Hematopoietic multipotent progenitor cell treated with erythropoietin and hydrocortisone succinate and interleukin-3 and kit ligand, for 17 days (in vitro differentiated cells): ENCODE measurements around the gene P2RX6.
"Not testable (repeated sequence)": the region's sequence is repeated elsewhere in the genome, so short reads cannot be mapped to it uniquely, and the experiment has no call there.

Experiments used
- DNase-seq: peaks from one replicate; pipeline ENCODE4 v3.0.0-alpha.2; 2015; ENCODE audit warnings: low spot score

Gene P2RX6

DNA sequence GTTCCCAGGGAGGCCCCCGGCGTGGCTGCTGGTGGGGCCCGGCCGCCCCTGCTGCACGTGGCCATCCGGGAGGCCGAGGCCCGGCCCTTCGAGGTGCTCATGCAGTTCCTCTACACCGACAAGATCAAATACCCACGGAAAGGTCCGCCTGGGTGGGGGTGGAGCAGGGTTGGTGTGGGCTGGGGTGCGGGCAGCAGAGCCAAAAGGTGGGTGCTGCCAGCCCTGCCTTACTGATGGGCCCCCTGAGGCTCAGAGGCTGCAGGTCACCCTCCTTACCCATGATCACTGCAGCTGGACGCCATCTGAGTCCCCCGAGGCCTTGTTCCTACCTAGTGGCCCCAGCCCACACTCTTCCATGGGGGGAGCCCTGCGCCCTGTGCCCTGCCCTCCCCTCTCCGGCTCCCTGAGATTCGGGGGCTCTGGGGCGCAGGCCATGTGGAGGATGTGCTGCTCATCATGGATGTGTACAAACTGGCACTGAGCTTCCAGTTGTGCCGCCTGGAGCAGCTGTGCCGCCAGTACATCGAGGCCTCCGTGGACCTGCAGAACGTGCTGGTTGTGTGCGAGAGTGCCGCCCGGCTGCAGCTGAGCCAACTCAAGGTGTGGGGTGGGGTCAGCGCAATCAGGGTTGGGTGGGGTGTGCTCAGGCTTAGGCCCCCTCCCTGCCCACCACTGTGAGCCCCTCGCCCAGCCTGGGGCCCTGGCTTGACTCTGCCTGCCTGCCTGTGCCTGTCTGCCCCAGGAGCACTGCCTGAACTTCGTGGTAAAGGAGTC lies 20.6 kb upstream of the P2RX6 start:
- no peak for DNase-seq

DNA sequence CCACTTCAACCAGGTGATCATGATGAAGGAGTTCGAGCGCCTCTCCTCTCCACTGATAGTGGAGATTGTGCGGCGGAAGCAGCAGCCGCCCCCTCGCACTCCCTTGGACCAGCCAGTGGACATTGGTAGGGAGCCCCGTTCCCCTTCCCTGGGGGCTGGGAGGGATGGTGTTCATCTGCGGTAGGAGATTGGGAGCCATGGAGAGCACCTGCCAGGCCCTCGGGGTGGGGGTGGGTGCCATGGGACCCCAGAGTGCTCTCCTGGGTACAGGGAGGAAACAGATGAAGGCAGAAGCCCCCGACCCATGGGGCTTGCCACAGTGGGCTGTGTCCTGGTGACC lies 20.1 kb upstream of the P2RX6 start:
- no peak for DNase-seq

DNA sequence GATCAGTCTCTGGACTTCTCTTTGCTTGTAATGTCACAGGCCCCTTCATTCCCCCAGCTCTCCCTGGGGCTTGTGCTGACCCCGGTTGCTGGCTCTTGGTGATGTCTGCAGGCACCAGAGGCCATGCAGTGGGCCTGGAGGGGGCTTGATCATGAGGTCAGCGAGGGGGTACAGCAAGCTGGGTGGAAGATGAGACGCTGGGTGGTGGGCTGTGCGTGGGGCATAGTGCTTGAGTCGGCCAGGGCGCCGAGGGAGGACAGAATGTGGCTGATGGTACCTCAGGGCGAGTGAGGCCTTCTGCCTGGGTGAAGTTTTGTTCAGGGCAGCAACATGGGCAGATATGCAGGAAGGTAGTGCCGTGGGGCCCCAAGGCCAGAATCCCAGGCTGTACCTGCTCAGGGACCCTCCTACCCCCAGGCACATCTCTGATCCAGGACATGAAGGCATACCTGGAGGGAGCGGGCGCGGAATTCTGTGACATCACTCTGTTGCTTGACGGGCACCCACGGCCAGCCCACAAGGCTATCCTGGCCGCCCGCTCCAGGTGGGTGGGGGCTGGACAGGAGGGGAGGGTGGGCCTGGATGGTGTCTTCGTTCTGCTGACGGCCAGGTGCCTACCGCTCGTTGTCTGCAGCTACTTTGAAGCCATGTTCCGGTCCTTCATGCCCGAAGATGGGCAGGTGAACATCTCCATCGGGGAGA lies 19.5 kb upstream of the P2RX6 start:
- no peak for DNase-seq

DNA sequence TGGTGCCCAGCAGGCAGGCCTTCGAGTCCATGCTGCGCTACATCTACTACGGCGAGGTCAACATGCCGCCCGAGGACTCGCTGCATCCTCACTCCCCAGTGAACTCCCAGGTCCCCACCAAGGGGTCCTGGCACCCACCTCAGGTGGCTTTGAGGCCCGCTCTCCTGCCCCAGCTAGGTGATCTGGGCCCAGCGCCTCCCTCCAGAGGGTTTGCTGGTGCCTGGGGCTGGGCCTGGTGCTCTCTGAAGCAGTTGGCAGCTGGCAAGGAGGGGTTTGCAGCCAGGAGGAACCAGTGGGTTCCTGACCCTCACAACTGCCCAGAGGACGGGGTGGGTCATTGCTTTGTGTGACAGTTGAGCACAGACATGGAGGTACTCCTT lies 18.9 kb upstream of the P2RX6 start:
- no peak for DNase-seq

DNA sequence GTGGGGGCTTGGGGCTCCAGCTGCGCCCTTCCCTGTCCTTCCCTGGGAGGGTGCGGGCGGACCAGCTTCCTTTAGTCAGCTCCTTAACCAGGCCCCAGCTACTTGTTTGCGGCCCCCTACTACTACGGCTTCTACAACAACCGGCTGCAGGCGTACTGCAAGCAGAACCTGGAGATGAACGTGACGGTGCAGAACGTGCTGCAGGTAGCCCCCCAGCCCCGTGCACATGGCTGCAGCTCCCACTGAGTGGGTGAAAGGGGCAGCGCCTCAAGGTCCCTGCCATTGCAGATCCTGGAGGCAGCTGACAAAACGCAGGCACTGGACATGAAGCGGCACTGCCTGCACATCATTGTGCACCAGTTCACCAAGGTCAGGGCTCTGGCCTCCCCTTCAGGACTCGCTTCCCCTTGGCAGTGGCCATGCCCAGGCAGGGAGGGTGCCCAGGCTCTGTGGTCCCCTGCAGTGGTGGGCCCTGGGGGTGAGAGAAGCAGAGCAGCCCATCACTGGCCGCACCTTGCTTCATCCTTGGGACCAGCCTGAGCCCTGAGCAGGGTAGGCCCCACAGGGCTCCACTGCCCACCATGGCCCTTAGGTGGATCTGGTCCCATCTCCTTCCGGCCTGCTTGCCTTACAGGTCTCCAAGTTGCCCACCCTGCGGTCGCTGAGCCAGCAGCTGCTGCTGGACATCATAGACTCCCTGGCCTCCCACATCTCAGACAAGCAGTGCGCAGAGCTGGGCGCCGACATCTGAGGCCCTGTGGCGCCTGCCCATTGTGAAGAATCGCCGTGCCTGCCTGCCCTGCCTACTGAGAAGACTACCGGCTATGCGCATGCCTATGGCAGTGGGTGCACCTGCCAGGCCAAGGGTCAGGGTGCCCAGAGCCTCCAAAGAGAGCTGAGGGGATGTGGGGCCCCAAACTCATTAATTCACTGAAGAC lies 18.1 kb upstream of the P2RX6 start:
- no peak for DNase-seq

DNA sequence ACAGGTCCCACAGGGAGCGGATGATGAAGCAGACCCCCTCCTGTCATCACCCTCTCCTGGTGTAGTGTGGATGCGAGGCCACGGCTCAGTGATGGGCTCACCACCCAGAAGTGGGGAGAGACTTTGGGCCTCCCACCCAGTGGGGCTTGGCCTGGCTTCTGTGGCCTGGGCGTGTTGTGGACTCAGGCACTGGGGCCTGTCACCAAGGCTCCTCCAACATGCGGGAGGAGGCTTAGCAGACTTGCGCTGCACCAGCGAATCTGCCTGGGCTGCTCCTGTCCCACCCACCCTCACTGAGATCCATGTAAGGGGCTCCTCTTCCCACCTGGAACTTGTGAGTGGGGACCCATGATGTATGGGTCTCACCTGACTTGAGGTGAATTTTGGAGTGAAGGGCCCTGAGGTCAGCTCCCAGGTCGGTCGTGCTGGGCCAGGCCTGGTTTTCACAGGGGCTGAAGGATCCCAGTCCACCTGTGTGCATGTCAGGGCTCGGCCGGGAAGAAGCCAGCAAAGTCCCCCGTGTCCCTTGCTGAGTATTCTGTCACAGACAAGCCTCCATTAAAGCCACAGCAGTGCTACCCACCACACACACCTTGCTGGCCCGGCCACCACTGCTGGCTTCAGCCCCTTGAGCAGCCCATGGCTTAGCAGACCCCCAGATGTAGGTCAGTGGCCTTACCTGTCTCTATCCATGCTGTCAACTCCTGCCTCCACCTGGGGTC lies 17.3 kb upstream of the P2RX6 start:
- DNase-seq = no peak

DNA sequence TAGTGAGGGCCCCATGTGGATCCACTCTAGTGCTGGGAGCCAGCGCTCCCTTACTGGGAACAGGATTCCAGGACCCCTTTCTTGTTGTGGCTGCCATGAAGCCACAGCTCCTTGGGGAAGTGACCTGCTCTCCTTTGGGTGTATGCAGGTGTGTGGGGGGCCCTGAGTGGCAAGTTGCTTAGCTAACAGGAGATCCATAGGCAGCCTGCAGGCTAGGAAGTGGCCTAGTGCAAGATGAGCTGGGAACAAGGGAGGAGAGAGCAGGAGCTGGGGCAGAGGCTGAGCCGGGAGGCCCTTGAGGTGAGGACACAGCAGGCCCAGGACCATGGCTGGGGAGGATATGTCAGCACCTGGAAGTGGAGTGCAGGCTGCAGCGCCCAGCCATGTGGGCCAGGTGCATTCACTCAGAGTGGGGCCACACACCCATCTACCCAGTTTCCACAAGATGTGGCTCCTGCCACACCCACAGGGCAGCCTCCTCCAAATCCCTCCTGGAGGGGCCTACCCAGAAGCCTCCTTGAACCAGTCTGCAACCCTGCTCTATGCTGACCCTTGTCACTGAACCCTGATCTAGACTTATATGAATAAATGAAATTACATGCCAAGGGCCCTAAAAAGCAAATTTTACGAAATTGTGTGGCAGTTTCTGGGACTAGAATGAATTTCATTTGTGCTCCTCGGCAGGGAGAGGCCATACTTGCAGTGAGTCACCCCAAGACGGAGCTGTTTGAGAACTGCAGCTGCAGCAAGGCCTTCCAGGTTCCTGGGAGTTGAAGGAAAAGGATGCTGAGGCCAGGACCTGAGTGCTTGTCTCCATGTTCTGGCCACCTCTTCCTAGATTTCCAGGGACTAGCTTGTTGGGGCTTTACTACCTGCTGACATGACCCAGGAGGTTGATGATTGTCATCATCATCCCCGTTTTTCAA lies 16.3 kb upstream of the P2RX6 start:
- DNase-seq = no peak

DNA sequence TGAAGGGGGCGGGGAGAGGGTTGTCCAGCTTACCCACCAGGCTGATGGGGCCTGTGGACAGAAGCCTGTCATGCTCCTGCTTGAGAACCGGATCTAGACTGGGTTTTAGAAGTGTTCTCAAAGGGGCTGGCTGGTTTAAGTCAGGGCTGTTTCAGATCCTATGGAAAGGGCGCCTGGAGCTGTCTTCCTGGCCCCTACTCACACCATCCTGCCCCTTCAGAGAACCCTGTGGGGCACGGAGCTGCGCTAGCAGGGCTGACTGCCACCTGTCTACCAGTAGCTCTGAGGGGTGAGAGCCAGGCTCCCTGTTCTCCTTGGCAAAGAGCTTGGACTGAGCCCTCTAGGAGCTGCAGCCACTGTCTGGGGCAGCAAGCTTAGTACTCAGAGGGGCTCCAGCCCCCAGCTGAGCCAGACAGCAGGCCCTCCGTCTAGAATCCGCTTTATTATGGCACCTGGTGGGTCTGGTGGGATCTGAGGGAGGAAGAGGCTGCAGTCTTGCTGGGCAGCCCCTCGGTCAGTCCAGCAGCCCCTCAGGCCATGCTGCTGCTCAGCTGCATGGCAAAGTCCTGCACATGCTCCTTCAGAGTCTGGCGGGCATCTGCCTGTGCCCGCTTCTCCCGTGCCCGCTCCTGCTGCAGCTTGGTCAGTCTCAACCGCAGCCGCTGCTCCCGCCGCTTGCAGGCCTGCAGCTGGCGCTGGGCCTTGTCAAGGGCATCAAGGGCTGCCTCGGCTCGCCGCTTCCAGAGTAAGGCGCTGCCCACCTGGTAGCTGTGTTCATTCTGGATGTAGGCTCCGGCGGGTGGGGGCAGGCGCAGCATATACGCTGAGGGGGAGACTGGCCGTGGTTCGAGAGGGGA lies 15.4 kb upstream of the P2RX6 start:
- no peak for DNase-seq

DNA sequence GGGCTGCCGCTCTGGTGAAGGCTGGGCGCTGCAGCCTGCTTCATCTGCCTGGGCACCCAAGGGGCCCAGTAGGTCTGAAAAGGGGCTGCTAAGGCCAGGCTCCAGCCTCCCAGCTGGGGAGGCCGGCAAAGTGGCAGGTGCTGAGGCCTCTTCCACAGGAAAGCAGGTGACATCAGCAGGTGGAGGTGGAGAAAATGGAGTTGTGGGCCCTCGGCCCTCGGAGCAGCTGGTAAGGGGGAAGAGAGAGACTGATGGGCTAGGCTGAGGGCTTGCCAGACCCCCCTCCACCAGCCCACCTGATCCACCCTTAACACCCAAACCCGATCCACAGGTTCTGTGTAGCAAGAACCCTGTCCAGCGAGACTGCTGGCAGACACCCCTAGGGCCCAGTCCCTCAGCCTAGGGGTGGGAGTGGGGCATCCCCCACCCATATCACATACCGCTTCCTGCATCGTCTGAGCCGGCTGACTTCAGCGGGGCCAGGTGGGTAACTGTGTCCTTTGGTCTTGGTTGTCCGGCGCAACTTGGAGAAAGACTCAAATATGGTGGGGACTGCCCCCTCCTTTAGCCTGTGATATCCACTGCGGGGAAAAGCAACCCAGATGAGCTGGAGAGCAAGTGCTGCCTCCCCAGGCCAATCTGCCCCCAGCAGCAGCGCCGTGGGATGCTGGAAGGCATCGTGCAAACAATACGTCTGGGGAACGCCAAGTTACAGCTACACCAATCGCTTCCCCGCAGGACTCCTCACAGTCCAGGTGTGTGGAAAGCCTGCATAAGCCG lies 14.6 kb upstream of the P2RX6 start:
- no peak for DNase-seq

DNA sequence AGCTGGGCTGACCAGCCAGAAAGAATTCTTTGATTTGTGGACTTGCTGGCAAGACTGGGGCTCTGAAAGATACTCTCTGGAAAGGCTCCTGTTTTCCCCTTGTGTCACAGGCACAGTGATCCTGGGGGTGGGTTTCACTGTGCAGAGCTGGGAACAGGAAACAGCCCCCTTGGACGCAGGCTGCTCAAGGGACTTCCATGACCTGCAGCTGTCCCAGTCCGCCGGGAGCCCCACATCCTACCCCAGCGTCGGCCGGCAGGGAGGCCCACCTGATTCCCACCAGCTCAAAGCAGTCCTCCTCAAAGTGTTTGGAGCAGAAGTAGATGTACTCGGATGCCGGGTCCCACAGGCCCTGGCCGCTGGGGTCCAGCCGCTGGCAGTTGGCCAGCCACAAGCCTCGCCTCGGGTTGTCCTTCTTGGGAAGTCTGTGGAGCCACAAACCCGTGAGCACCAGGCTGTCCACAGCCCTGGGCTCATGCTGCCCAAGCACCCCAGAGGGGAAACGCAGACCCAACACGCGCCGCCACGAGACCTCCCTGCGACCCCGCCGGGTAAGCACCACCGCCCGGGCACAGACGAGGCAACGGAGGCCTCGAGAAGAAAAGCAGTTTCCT lies 13.9 kb upstream of the P2RX6 start:
- no peak for DNase-seq

DNA sequence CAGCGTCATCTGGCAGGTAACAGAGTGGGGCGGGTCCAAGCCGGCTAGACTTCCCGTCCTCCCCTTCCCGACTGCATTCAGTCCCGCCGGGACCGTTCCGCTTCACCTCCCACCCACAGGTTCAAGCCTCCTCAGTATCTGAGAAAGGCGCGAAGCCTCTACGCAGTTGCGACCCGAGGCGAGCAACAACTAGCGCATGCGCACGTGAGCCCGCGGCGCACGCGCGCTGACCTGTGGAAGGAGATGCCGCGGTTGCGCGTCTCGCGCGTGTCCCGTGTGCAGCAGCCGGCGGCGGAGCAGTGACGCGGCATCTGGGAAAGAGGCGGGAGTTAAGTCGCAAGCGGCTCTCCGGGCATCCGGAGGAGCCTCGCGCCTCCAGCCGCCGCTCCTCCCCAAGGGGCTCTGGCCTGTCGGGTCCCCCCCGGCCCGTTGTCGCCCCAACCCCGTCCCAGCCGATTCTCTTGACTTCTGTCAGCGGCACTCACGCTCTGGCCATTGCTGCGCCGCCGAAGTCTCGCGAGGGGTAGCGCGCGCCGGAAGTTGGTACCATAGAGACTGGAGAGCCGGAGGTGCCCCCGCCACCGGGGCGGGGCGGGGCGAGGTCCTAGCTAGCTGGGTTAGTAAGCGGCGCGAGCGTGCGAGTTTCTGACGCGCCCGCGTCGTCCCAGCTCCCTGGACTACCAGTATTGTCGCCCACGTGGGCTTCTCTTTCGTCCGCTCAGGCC lies 13.2 kb upstream of the P2RX6 start, which contains the start of gene THAP7:
THAP7 (minus strand) TSS at position 518 of the 725 bp plus-strand sequence; CDS start at position 311, 207 bp downstream.
- DNase-seq = peak; percentile 85

DNA sequence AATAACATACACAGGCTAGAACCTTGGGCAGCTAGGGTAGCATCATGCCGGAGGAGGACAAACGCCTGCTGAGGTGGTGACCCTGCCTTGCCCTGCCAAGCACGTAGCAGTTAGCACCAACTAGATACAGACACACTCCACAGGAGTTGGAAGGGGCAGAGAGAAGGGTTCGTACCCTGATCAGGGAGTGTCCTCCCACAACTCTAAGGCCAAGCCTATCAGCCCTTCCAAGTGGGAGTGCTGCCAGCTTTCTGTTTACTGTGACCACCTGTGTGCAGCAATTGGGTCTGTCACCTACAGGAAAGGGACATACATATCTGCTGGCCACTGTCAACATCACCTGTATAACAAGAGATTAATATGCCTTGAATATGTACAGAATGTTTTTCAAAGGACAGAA lies 11.2 kb upstream of the P2RX6 start:
- no peak for DNase-seq

DNA sequence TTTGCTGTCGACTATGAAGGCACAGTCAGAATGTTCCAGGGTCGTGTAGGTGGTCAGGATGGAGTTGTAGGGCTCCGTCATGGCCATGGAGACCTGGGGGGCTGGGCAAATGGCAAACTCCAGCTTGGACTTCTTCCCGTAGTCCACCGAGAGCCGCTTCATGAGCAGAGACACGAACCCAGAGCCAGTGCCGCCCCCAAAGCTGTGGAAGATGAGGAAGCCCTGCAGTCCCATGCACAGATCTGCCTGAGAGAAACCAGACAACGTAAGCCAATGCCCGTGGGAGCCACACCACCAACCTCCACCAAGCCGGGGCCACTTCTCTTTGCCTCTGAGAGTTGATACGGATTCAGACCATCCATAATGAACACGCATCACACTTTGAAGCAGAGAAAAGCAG lies 5.8 kb upstream of the P2RX6 start:
- DNase-seq = not testable (repeated sequence)

DNA sequence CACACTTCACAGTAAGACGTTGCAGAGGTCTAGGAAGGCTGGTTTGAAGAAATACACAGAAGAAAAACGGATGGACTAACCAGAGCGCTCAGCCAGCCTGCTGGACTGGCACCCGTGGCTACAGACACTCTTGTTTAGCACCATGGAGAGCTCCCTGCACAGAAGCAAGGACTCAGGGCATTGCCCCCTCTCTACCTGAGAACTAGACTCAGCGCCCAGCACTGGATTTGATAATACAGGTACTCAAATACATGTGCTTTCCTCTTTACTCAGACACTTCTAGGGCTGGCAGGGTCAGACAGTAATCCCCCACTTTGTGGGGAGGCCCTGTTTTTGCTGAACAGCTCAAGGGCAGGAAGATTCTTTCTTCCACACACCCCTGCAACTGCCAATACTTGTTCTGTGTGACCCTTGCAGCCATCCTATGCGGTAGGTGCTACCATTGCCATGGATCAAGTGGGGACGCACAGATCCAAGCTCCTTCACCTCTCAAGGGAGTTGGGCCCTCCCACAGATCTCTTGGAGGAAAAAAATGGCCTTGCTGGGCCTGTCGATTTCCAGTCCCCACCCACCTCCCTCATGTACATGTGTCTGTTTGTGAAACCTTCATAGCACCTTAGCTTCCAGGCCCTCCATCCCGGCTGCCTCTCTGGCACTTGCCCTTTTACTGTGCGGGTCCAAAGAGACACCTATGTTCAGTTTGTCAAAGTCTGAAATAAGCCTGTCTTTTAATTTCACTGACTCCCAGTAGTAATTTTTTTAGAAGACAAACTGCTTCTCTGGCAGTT lies 5.1 kb upstream of the P2RX6 start:
- DNase-seq = no peak

DNA sequence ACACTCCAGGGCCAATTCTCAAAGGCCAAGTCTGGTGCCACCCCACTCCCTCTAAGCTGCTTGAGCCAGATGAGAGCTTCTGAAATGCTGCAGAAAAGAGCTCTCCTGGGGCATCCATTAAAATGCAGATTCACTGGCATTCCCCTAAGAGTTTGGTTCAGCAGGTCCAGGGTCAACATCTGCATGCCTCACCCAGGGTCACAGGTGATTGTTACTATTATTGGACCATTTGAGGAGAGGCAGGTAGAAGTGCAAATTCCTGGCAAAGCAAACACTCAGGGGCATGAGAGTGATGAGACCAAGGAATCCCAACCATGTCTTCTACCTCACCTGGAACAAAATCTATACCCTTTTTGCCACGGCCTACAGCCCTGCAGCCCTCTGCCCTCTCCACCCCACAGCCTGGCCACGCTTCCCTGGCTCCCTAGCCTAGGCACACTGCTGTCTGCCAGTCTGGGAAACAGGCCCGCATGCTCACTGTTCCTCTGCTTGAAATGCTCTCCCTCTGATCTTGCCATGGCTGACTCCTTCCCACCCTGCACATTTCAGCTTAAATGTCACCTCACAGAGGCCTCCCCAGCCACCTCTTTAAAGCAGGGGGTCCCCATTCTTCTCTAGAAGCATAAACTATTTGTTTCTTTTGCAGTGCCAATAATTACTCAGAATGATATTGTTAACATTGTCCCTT lies 4.4 kb upstream of the P2RX6 start:
- DNase-seq = no peak
